Activated naive CD8-positive, alpha-beta T cell treated with anti-CD3 and anti-CD28 coated beads for 36 hours (primary cell): Measurements from ENCODE around the gene GABRR3. TPM values are rescaled to one million over a fixed set of nuclear protein-coding genes. Genes with fewer than 3 reads are reported as not detected.
"Not testable (repeated sequence)": the region's sequence is repeated elsewhere in the genome, so short reads cannot be mapped to it uniquely, and the experiment has no call there.

ENCODE experiments used
- DNase-seq: peaks from one replicate; pipeline ENCODE4 v3.0.0; 2021
- H3K27ac Mint-ChIP-seq: one replicate; pipeline ENCODE4 v1.8.0; 2022; ENCODE audit warnings: mild to moderate bottlenecking, moderate library complexity, mixed read lengths
- H3K27me3 Mint-ChIP-seq: one replicate; pipeline ENCODE4 v1.8.0; 2022; ENCODE audit warnings: mild to moderate bottlenecking, mixed read lengths
- H3K36me3 Mint-ChIP-seq: one replicate; pipeline ENCODE4 v1.8.0; 2021; ENCODE audit warnings: mild to moderate bottlenecking, mixed read lengths
- H3K4me1 Mint-ChIP-seq: one replicate; pipeline ENCODE4 v1.8.0; 2021; ENCODE audit warnings: mixed read lengths
- H3K4me3 Mint-ChIP-seq: one replicate; pipeline ENCODE4 v1.8.0; 2022; ENCODE audit warnings: mild to moderate bottlenecking, moderate library complexity, mixed read lengths
- H3K9me3 Mint-ChIP-seq: one replicate; pipeline ENCODE4 v1.8.0; 2022; ENCODE audit warnings: mixed read lengths
- total RNA-seq, 2 experiments: library from RNA; stranded (reverse); gene quantifications; one replicate each; pipeline ENCODE4 v1.2.3, GENCODE V29; 2021

The GABRR3 gene
- total RNA-seq, 2 experiments from 2014 or later = not detected

DNA sequence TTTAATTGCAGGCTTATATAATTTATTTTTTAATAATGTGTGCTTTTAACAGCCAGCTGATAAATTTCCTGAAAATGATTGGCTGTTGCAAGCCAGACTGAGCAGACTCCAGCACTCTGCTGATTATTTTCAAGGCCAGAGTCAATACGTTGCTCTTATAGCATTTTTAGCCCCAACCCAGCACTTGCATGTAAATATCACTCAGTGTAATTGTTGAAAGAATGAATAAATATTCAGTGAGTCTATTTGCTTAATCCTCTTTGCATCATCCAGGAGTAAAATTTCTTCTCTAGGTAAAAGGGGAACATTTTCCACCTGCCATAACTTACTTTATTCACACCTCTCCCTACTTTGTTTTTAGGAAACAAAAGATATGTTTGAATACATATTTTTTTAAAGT, 2.9 kb downstream of the GABRR3 start:
- peaks cover 13% of the 10 kb centered on the region for H3K4me1 Mint-ChIP-seq
- no peaks in the 10 kb centered on the region for H3K9me3 Mint-ChIP-seq
- H3K4me3 Mint-ChIP-seq = no peak overlapping the region

DNA sequence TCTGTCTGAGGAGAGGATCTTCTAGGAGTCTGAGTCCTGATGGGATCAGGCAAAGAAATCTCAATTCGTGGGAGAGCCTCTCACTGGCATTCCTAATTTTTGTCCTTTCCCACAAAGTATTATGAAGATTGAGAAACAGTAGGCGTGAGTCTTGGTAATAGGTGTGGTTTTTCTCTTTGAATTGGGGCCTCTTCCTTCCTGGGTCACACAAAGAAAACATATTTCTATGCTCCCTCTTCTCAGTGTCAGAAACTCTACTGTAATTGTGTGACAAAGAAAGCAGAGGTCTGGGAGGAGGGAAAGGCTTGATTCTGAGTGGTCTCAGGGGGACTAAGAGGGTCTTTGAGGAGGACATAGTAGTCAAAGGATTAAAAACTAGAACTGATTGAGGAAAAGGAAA, 6.0 kb downstream of the GABRR3 start:
- H3K9me3 Mint-ChIP-seq = no peaks in the 10 kb centered on the region
- H3K4me3 Mint-ChIP-seq = no peak overlapping the region
- H3K4me1 Mint-ChIP-seq = peaks cover 13% of the 10 kb centered on the region
- H3K36me3 Mint-ChIP-seq = no peaks in the 10 kb centered on the region
- peak overlapping the region; percentile 57 for H3K27ac Mint-ChIP-seq
- H3K27me3 Mint-ChIP-seq = peaks cover 4% of the 10 kb centered on the region
- DNase-seq = no peak

More for the DNA sequence above, 2.9 kb downstream of the GABRR3 start:
- no peaks in the 10 kb centered on the region for H3K36me3 Mint-ChIP-seq
- DNase-seq = no peak
- peaks cover 11% of the 10 kb centered on the region for H3K27me3 Mint-ChIP-seq
- H3K27ac Mint-ChIP-seq = no peak overlapping the region

DNA sequence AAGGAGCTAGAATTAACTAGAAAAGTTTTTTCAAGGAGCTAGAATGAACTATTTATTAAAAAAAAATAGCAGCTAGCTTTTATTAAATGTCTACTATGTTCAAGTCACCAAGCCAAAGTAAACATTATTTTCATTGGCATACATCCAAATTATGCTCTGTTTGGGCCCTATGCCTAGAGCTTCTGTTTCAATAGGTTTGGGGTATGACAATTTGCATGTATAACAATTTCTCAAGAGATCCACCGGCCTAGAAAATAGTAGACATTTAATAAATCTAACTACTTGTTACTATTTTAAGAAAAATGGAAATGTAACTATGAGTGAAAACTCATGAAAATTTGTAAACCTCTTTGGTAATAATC, 8.0 kb downstream of the GABRR3 start:
- peaks cover 9% of the 10 kb centered on the region for H3K27me3 Mint-ChIP-seq
- no peak overlapping the region for H3K27ac Mint-ChIP-seq
- no peak for DNase-seq
- H3K36me3 Mint-ChIP-seq = no peaks in the 10 kb centered on the region
- no peaks in the 10 kb centered on the region for H3K9me3 Mint-ChIP-seq
- peaks cover 14% of the 10 kb centered on the region for H3K4me1 Mint-ChIP-seq
- no peak overlapping the region for H3K4me3 Mint-ChIP-seq

DNA sequence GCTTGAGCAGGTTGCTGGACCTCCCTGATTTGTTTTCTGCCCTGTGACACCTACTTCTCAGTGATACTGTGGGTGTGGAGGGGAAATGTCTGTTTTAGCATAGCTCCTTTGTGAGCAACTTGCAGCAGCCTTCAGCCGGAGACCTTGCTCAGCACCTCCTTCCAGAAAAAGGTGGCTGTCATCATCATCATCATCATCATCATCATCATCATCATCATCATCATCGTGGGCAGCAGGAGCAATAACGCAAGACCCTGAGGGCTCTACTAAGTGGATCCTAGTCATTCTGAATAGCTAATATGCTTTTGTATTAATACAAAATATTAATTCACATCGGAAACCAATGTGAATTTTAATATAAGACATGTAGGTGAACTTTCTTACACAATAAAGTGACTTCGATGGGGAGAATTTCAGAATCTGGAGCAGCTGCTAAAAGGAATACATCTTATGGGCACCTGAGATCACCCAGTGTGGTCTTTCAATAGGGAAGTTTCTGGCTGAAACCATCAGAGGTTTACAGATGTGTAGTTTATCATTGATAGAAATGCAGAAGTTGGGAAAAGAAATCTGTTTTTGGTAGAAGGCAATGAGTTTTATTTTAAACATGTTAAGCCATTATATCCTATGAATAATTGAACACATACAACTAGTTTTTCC, 8.6 kb downstream of the GABRR3 start:
- H3K36me3 Mint-ChIP-seq = no peaks in the 10 kb centered on the region
- no peak overlapping the region for H3K4me3 Mint-ChIP-seq

DNA sequence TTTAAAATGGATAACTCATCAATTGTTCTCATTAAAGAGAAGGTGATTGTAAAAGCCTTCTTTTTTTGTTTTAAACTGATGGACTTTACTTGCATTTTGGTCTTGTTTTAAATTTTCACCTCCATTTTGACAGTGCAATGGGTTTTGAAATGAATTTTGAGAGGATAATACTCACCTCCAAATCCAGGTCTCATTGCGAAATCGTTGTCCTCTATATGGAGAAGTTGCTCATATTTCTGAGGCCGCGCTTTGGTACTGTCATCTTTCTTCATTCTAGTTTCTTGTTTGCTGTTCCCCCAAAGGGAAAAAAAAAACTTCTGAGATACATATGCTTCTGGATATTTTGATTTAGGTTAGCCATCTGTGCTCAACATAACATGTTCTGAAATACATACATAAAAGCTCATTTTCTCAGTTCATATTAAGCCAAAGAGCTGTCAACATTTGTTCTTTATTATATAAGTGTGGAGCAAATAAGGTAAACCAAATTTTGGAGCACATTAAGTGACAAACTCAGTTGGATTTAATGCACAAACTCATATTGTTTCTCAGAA, 9.6 kb downstream of the GABRR3 start:
- peaks cover 5% of the 10 kb centered on the region for H3K27me3 Mint-ChIP-seq
- no peaks in the 10 kb centered on the region for H3K36me3 Mint-ChIP-seq
- H3K27ac Mint-ChIP-seq = no peak overlapping the region
- no peak for DNase-seq
- no peaks in the 10 kb centered on the region for H3K9me3 Mint-ChIP-seq
- peaks cover 14% of the 10 kb centered on the region for H3K4me1 Mint-ChIP-seq
- H3K4me3 Mint-ChIP-seq = no peak overlapping the region

More for the DNA sequence above, 8.6 kb downstream of the GABRR3 start:
- DNase-seq = no peak
- H3K9me3 Mint-ChIP-seq = no peaks in the 10 kb centered on the region
- H3K27me3 Mint-ChIP-seq = peaks cover 9% of the 10 kb centered on the region
- H3K27ac Mint-ChIP-seq = no peak overlapping the region
- peaks cover 14% of the 10 kb centered on the region for H3K4me1 Mint-ChIP-seq

DNA sequence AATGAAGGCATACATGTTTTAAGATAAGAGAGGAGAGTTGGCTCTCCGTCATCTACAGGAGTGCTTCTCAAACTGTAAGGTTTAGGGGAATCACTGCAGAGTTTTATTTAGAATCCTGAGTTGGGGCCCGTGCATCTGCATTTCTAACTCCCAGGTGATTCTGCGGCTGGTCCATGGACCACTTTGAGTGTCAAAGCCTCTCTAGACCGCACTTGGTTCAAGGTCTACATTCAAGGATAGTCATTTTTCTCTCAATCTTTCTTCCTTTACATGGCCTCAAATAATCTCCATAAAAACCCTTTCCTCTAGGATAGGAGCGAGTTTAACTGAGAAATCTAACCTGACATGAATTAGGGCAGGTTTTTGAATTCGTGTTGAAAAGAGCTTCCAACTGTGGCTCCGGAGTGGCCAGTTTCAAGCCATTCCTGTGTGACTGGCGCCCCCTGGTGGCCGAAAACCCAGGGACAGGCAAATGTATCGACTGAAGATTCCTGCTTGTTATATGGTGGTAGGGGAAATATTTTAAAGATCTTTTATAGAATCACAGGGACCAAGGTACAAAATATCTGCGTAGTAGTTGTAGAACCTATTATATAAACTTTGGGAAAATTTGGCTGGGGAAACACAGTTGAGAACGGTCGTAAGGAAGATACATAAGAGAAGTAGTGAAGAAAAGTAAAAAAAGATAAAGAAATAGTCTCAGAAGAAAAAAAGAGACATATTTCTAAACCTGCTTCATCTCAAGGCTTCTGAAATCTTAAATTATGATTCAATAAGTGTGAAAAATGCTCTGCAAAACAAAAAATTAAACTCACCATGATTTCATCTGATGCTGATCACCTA, 11.9 kb downstream of the GABRR3 start:
- Mint-ChIP-seq H3K9me3 (no peaks in the 10 kb centered on the region), H3K4me1 (peaks cover 1% of the 10 kb centered on the region), H3K27ac (no peak overlapping the region), H3K4me3 (no peak overlapping the region), H3K27me3 (peaks cover 5% of the 10 kb centered on the region), H3K36me3 (no peaks in the 10 kb centered on the region)
- DNase-seq = peak; percentile 80

DNA sequence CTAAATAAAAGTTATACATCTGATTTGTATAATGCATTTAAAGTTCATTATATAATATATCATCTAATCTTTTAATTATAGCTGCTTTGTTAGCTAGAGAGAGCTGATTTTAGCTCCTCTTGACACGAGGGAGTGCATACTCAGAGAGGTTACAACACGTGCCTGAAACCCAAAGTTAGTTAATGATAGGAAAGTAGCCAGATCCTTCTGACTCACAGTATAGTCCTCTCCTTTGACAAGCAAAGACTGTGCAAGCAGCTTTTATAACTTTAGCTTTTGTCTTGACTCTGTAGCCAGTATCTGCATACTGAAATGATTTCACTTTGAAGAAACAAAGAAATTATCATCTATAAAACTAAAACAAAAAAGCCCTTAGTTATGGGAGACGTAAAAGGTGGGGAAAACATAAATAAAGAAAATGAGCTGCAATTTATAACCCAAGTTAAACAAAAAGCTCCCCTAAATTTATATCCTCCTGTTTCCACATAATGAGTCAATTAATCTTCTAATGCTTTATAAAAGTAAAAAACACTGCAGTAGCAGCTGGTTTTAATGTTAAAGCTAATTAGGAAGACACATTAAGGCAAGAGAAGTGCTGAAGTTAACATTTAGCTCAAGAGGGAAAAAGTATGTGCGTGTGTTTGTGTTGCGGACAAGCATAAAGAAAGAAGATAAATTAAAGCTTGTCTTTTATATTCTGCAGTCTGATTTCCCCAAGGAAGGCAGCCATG, 13.1 kb downstream of the GABRR3 start:
- Mint-ChIP-seq H3K36me3 (no peaks in the 10 kb centered on the region), H3K9me3 (no peaks in the 10 kb centered on the region), H3K4me3 (no peak overlapping the region), H3K4me1 (peaks cover 1% of the 10 kb centered on the region), H3K27ac (no peak overlapping the region), H3K27me3 (peaks cover 5% of the 10 kb centered on the region)
- no peak for DNase-seq

DNA sequence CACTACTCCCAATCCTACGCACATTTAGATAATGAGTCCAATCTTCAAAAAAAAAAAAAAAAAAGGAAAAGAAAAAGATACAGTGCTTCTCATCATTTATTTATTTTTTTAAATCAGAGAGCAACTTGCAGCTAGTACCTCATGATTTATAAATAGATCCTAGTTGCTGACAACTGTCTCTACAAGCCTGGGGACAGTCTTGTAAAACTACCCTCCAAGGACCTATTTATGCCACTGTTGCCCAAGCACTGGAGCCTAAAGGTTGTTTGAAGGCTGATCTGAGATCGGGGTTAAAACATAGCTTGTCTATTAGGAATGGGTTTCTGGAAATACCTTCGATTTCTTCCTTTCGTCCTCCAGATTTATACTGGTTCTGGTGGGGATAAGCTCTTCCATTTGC, 14.7 kb downstream of the GABRR3 start:
- no peak overlapping the region for H3K4me3 Mint-ChIP-seq
- H3K4me1 Mint-ChIP-seq = peaks cover 1% of the 10 kb centered on the region
- no peak for DNase-seq
- H3K36me3 Mint-ChIP-seq = no peaks in the 10 kb centered on the region
- peaks cover 5% of the 10 kb centered on the region for H3K27me3 Mint-ChIP-seq
- no peaks in the 10 kb centered on the region for H3K9me3 Mint-ChIP-seq
- H3K27ac Mint-ChIP-seq = no peak overlapping the region

DNA sequence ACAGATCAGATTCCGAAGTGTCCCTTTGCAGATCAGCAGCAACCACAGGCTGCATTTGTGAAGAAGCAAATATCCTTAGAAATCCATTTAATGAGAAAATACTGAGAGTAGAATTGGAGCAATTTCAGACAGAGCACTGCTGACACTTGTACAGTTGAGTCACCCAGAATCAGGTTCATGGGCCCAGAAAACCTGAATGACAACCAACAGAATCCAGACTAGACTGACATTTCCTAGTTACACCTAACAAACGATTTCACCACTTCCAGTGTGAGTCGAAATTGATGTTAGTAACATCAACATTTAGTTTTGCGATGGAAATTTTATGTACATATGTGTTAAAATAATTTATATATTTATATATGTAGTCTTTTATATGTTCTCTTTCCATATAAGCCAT, 16.8 kb downstream of the GABRR3 start:
- Mint-ChIP-seq H3K27me3 (peaks cover 5% of the 10 kb centered on the region), H3K4me1 (peaks cover 1% of the 10 kb centered on the region), H3K9me3 (no peaks in the 10 kb centered on the region), H3K4me3 (no peak overlapping the region), H3K36me3 (no peaks in the 10 kb centered on the region), H3K27ac (no peak overlapping the region)
- DNase-seq = no peak

DNA sequence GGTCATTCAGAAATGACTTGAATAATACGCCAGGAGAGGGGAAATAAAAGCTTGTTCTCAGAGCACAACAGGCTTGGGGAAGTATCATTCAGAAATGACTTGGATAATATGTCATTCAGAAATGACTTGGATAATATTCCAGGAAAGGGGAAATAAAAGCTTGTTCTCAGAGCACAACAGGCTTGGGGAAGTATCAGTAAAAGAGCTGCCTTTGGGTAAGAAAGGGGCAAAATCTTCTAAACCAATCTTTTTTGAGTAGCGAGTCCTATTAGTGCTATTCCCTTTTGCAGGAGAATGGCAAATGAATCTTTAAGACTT, 20.9 kb downstream of the GABRR3 start:
- Mint-ChIP-seq H3K4me3 (no peak overlapping the region), H3K9me3 (peaks cover 1% of the 10 kb centered on the region), H3K27ac (no peak overlapping the region)

DNA sequence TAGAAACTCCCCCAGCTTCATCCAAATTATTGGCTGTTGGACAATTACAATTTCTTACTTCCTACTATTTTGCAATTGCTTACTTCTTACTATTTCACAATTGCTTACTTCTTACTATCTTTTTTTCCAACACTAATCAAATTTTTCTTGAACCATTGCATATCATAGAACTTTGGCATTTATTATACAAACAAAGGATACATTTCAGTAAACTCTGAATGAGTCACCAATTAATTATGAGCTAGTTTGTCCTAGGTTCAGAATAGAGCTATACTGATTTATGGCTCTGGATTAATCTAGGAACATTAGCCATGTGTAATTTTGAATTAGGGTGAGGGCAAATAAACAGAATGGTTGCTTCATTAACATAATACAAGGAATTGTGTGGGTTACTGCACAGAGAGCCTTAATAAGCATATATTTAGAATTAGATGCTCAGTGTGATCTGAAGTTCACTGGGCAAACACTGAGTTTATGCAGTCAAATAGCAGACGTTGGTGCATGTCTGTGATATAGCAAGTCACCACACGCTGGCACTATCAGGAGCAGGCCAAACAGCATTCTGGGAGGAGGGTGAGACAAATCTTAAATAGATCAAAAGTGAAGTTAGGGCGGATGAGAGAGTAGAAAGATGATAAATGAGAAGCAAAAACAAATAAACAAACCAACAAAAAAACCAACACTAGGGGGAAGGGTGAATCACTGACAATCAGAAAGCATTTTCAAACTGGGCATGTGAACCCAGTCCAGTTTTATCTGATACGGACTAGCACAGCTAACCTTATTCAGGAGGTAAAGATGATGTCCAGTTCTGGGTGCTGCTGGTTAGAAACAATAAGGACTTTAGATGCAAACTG, 21.5 kb downstream of the GABRR3 start:
- peaks cover 3% of the 10 kb centered on the region for H3K27me3 Mint-ChIP-seq
- H3K9me3 Mint-ChIP-seq = peaks cover 1% of the 10 kb centered on the region
- H3K4me1 Mint-ChIP-seq = peaks cover 4% of the 10 kb centered on the region
- no peak overlapping the region for H3K4me3 Mint-ChIP-seq
- no peak overlapping the region for H3K27ac Mint-ChIP-seq
- no peak for DNase-seq
- H3K36me3 Mint-ChIP-seq = peaks cover 1% of the 10 kb centered on the region

More for the DNA sequence above, 20.9 kb downstream of the GABRR3 start:
- H3K36me3 Mint-ChIP-seq = peaks cover 1% of the 10 kb centered on the region
- peaks cover 3% of the 10 kb centered on the region for H3K27me3 Mint-ChIP-seq
- no peak for DNase-seq
- H3K4me1 Mint-ChIP-seq = no peaks in the 10 kb centered on the region

DNA sequence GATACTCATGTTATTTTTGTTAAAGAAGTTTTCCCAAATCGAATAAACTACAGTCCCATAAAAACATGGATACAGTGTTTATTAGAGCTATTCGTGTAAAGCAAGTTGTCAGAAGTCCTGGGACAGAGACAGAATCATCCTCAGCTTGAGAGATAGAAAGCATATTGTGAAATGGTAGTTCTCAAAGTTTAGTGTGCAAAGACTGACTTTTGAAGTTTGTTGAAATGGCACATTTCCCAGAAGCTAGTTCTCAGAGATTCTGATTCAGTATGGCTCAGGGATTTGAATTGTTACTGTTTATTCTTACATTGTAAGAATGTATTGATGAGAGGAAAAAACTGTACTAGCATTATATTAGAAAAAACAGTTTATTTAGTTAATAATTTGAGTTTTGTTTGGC, 22.1 kb downstream of the GABRR3 start:
- no peak for DNase-seq
- H3K36me3 Mint-ChIP-seq = peaks cover 1% of the 10 kb centered on the region
- peaks cover 3% of the 10 kb centered on the region for H3K27me3 Mint-ChIP-seq
- H3K27ac Mint-ChIP-seq = no peak overlapping the region
- H3K9me3 Mint-ChIP-seq = peaks cover 1% of the 10 kb centered on the region
- peaks cover 4% of the 10 kb centered on the region for H3K4me1 Mint-ChIP-seq
- no peak overlapping the region for H3K4me3 Mint-ChIP-seq

DNA sequence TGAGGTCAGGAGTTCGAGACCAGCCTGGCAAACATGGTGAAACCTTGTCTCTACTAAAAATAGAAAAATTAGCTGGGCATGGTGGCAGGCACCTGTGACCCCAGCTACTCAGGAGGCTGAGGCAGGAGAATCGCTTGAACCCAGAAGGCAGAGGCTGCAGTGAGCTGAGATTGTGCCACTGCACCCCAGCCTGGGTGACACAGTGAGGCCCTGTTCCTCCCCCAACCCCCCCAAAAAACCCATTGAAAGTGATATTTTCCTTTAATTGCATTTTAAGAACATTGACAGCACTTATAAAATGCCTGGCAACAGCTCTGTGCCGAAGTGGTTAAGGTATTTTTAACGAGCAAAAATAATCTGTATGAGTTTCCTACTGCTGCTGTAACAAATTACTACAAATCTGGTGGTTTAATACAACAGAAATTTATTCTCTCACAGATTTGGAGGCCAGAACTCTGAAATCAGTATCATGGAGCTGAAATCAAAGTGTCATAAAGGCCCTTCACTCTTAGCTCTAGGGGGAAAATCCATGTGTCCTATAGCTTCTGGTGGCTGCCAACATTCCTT, 24.1 kb downstream of the GABRR3 start:
- peaks cover 11% of the 10 kb centered on the region for H3K27me3 Mint-ChIP-seq
- H3K27ac Mint-ChIP-seq, H3K4me1 Mint-ChIP-seq, H3K9me3 Mint-ChIP-seq, DNase-seq, H3K4me3 Mint-ChIP-seq, H3K36me3 Mint-ChIP-seq: not testable (repeated sequence)

DNA sequence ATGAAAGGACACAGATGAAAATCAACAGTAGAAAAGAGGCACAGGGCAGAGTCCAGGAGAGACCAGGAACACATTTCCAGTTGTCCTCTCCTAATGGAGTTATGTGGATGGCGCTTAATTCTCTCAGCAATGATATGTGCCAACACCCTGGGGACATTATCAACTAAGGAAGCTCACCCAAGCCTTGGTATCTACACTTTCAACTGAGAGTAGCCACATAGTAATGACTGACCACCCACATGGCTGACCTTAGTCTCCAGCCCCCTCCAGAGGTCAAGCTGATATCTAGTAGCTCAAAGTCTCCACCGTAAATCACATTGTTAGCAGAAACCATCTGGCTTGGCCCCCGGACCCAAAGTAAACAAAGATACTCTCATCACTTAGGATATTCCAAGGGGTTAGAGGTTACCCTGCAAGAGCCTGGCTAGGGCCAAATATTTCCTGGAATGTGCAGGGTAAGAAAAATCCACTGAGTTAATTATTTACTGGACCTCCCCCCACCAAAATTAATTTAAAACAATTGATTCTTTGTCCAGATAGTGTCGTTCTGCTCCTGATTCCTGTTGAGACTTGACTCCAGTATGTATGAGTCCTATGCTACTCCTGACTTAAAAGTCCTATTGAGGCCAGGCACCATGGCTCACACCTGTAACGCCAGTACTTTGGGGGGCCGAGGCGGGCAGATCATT, 24.8 kb downstream of the GABRR3 start:
- no peak overlapping the region for H3K4me3 Mint-ChIP-seq
- peaks cover 1% of the 10 kb centered on the region for H3K36me3 Mint-ChIP-seq
- no peak overlapping the region for H3K27ac Mint-ChIP-seq
- peaks cover 4% of the 10 kb centered on the region for H3K4me1 Mint-ChIP-seq
- peaks cover 11% of the 10 kb centered on the region for H3K27me3 Mint-ChIP-seq
- DNase-seq = no peak
- H3K9me3 Mint-ChIP-seq = peaks cover 1% of the 10 kb centered on the region
